ENCODE data around the gene IDH2. TPM values are rescaled to one million over a fixed set of nuclear protein-coding genes. Genes with fewer than 3 reads are reported as not detected.
"Not testable (repeated sequence)": the region's sequence is repeated elsewhere in the genome, so short reads cannot be mapped to it uniquely, and the experiment has no call there.

The IDH2 gene
- total and polyA plus RNA-seq, 2 of the 13 experiments (the other 11 are each of a cell fraction or from before 2014, with no cell fraction given) = 121 to 145 TPM

GRCh38 chr15:90071220-90071807 is 31.0 kb downstream of the IDH2 start (continued):
- TF ChIP-seq THAP9 (CRISPR knock-in tag; IDR thresholded peaks at IDR 0.05; ENCODE audit: borderline replicate concordance) = no peak
- no peak for TF ChIP-seq SSRP1 (CRISPR knock-in tag; IDR thresholded peaks at IDR 0.05)
- peak; percentile 75 for TF ChIP-seq RAD21 (CRISPR knock-in tag; IDR thresholded peaks at IDR 0.05)
- TF ChIP-seq SOX5 (CRISPR knock-in tag; IDR thresholded peaks at IDR 0.05; ENCODE audit: borderline replicate concordance) = no peak
- 0 out of 2 replicates have a peak, but pooled peaks have one; percentile 53 for TF ChIP-seq ZNF12 (CRISPR knock-in tag; IDR thresholded peaks at IDR 0.05)
- peak; percentile 19; the same call in 1 of the 2 replicates for TF ChIP-seq SAP130 (CRISPR knock-in tag; IDR thresholded peaks at IDR 0.05; ENCODE audit: low read depth)
- TF ChIP-seq FOXK1 (CRISPR knock-in tag; IDR thresholded peaks at IDR 0.05; ENCODE audit: borderline replicate concordance, low read depth) = peak; percentile 25; the same call in 1 of the 2 replicates

- H3K4me3 ChIP-seq (replicated peaks in 1 of 3; ENCODE audit: insufficient read depth in 1 of 3, low read depth in 2 of 3, low read length in 3 of 3); H4K20me1 ChIP-seq (ENCODE audit: insufficient read depth, low read length); H3K4me2 ChIP-seq (ENCODE audit: low read depth, low read length); POLR2A ChIA-PET; H3K9me3 ChIP-seq (ENCODE audit: low read length); H3K27me3 ChIP-seq (ENCODE audit: control insufficient read depth in 1 of 2, insufficient read depth in 2 of 2, low read length in 2 of 2); ATAC-seq; H3K27ac ChIP-seq (ENCODE audit: extremely low read length, insufficient read depth, low read length); H2AFZ ChIP-seq (ENCODE audit: low read length); FAIRE-seq; H3K9ac ChIP-seq (ENCODE audit: insufficient read depth, low read depth, low read length); in situ Hi-C loops (cut with HindIII; ENCODE audit: extremely low pct_ligation_motif_present, low pct_unique_long_range_greater_than_20kb); H3K79me2 ChIP-seq (ENCODE audit: insufficient read depth, low read length); BruUV-seq (replicated peaks); DNase-seq (ENCODE audit: low spot score); TF ChIP-seq NR2F6 (IDR thresholded peaks at IDR 0.05): not testable (repeated sequence)
- H3K4me1 ChIP-seq (ENCODE audit: insufficient read depth, low read length) = peaks cover 16% of the 10 kb centered on the region
- WGBS (ENCODE audit: low lambda C conversion rate) = 96% methylated on average over 2 of the region's 2 CpGs
- peaks cover 19 to 38% of the 10 kb centered on the region in 2 experiments; a peak in 4 of 5 replicates for H3K36me3 ChIP-seq (replicated peaks in 1 of 2; ENCODE audit: control insufficient read depth in 1 of 2, insufficient read depth in 2 of 2, low read length in 2 of 2)
- CTCF ChIA-PET (ENCODE audit: low intra/inter-chr PET ratio, low total read pairs) = interaction anchor here (1.3 to 1.5 kb wide), 2 partner anchors 99 to 172 kb away, joined by 5 to 9 read pairs; no protein-coding TSS in a partner anchor
- intact Hi-C loops (cut with micrococcal nuclease; ENCODE audit: unreplicated experiment) = loop anchor here (1.0 to 2.0 kb wide), 4 partner anchors 67 to 172 kb away; partner anchors contain the start of gene ARPIN
- TF ChIP-seq NR2F6 (CRISPR knock-in tag; IDR thresholded peaks at IDR 0.05) = 0 out of 2 replicates have a peak, but pooled peaks have one; percentile 33
- TF ChIP-seq ZNF121 (CRISPR knock-in tag; IDR thresholded peaks at IDR 0.05) = peak; percentile 95
- 0 out of 2 replicates have a peak, but pooled peaks have one; percentile 22 for TF ChIP-seq CEBPG (CRISPR knock-in tag; IDR thresholded peaks at IDR 0.05)
Observed at GRCh38 chr15:90070623-90071022, 31.6 kb downstream of the IDH2 start.
